Gastroesophageal sphincter (tissue), 3 donors: ENCODE measurements around the gene STK33.

Experiments
- EP300 ChIP-seq: sonication (generic); formaldehyde crosslinking; IDR thresholded peaks from one replicate; pipeline ENCODE4 v1.6.1; 2017; ENCODE audit warnings: antibody characterized with exemption, mild to moderate bottlenecking
- POLR2A ChIP-seq, 2 donors: fragments of 450-650 bp; IDR thresholded peaks; one replicate each; pipeline ENCODE4 v1.6.1; 2017; ENCODE audit warnings: antibody characterized with exemption in 2 of 2, mild to moderate bottlenecking in 2 of 2, moderate library complexity in 1 of 2
- TF ChIP-seq, protein P1 (sequence below), 4 experiments: fragments of 200-600 bp in 2 of 4; fragments of 450-650 bp in 2 of 4; sonication (generic) in 1 of 4; IDR thresholded peaks; one replicate each; pipeline ENCODE4 v1.5.1; 2017 to 2019; ENCODE audit warnings: antibody characterized with exemption in 4 of 4, mild to moderate bottlenecking in 2 of 4, moderate library complexity in 2 of 4

DNA sequence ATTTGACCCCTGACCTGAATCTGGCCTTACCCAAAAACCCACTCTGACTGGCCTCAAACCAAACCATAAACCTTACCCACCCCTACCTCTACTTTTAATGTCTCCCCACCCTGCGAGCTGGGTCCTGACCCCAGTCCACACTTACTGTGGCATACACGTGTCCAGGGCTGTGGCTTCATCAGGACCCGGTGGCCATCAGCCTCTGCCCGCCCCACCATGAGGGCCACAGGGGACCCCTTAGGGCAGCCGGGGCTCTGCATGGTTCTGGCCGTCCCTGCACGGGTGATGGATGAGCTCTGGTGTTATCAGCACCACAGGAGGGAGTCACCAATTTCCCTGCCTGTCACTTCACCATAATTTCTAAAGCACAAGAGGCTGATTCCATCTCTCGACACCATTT, 242.8 kb downstream of the STK33 start:
- TF ChIP-seq POLR2A (IDR thresholded peaks at IDR 0.05) (no peak), EP300 (no peak)
- TF ChIP-seq, protein P1, sequence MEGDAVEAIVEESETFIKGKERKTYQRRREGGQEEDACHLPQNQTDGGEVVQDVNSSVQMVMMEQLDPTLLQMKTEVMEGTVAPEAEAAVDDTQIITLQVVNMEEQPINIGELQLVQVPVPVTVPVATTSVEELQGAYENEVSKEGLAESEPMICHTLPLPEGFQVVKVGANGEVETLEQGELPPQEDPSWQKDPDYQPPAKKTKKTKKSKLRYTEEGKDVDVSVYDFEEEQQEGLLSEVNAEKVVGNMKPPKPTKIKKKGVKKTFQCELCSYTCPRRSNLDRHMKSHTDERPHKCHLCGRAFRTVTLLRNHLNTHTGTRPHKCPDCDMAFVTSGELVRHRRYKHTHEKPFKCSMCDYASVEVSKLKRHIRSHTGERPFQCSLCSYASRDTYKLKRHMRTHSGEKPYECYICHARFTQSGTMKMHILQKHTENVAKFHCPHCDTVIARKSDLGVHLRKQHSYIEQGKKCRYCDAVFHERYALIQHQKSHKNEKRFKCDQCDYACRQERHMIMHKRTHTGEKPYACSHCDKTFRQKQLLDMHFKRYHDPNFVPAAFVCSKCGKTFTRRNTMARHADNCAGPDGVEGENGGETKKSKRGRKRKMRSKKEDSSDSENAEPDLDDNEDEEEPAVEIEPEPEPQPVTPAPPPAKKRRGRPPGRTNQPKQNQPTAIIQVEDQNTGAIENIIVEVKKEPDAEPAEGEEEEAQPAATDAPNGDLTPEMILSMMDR (IDR thresholded peaks at IDR 0.05): no peak
